HepG2 (cell line): ENCODE data around the gene CST8. TPM values are rescaled to one million over a fixed set of nuclear protein-coding genes. Genes with fewer than 3 reads are reported as not detected.

Experiments used
- ATAC-seq: fragments of 200-7000 bp; cut with Tn5 transposase; 3 replicates; pipeline ENCODE4 v1.9.1; 2020; ENCODE audit warnings: mild to moderate bottlenecking, moderate library complexity
- BruUV-seq: library from RNA; stranded (reverse); fragments of 400-500 nt; replicated peaks from 2 replicates; lab custom pipeline; 2021; lab: Mats Ljungman, UMichigan
- CTCF ChIA-PET: fragments of 300-600 bp; formaldehyde crosslinking; extraction: SDS; loops from one replicate; lab custom pipeline; 2021; ENCODE audit warnings: low total read pairs, inconsistent platforms, low intra/inter-chr PET ratio; lab: Yijun Ruan, JAX
- POLR2A ChIA-PET: fragments of 350-600 bp; sonication (Branson Sonifier 250); formaldehyde crosslinking; loops from one replicate; lab custom pipeline; 2020; ENCODE audit warnings: antibody characterized with exemption, inconsistent platforms; lab: Yijun Ruan, JAX
- DNase-seq: peaks from one replicate; pipeline ENCODE4 v3.0.0-alpha.2; 2015; ENCODE audit warnings: low spot score
- FAIRE-seq: peaks from 3 replicates; lab custom pipeline; 2011; peaks lifted over from hg19 to GRCh38; lab: Jason Lieb, UNC
- H2AFZ ChIP-seq: one replicate; pipeline ENCODE4 v1.6.1; 2011; ENCODE audit warnings: low read length, inconsistent platforms
- H3K27ac ChIP-seq: fragments of 300-600 bp; 3 replicates; pipeline ENCODE4 v1.8.0; 2011; ENCODE audit warnings: mixed run types, mild to moderate bottlenecking, mixed read lengths, low read length, inconsistent platforms; ENCODE audit not compliant: insufficient read depth; ENCODE audit errors: extremely low read length
- H3K27me3 ChIP-seq, 2 experiments: fragments of 200-600 bp in 1 of 2; 2 replicates in 1 of 2; 3 replicates in 1 of 2; pipeline versions ENCODE4 v1.6.0 to v1.8.0; 2011; ENCODE audit warnings: low read length in 2 of 2, mild to moderate bottlenecking in 2 of 2, moderate library complexity in 2 of 2, inconsistent platforms in 1 of 2; ENCODE audit not compliant: insufficient read depth in 2 of 2, control insufficient read depth in 1 of 2
- H3K36me3 ChIP-seq, 2 experiments: fragments of 200-600 bp in 1 of 2; replicated peaks in 1 of 2; 2 replicates in 1 of 2; 3 replicates in 1 of 2; pipeline versions ENCODE4 v1.5.1 to v1.8.0; 2011; ENCODE audit warnings: low read length in 2 of 2, inconsistent platforms in 1 of 2; ENCODE audit not compliant: insufficient read depth in 2 of 2, control insufficient read depth in 1 of 2
- H3K4me1 ChIP-seq: 2 replicates; pipeline ENCODE4 v1.5.1; 2012; ENCODE audit warnings: low read length, inconsistent platforms; ENCODE audit not compliant: insufficient read depth
- H3K4me2 ChIP-seq: 2 replicates; pipeline ENCODE4 v1.6.0; 2011; ENCODE audit warnings: low read depth, low read length, inconsistent platforms
- H3K4me3 ChIP-seq, 3 experiments: fragments of 200-600 bp in 1 of 3; sonication (generic), shearing (Covaris generic) in 1 of 3; replicated peaks in 1 of 3; 2 replicates each; pipeline ENCODE4 v1.5.1; 2011 to 2016; ENCODE audit warnings: low read length in 3 of 3, inconsistent platforms in 2 of 3, low read depth in 2 of 3, mild to moderate bottlenecking in 2 of 3, control low read depth in 1 of 3, mixed read lengths in 1 of 3; ENCODE audit not compliant: insufficient read depth in 1 of 3
- H3K79me2 ChIP-seq: one replicate; pipeline ENCODE4 v1.6.1; 2011; ENCODE audit warnings: low read length, inconsistent platforms; ENCODE audit not compliant: insufficient read depth
- H3K9ac ChIP-seq: 2 replicates; pipeline ENCODE4 v1.6.0; 2011; ENCODE audit warnings: mild to moderate bottlenecking, low read depth, low read length, inconsistent platforms; ENCODE audit not compliant: insufficient read depth
- H3K9me3 ChIP-seq: 2 replicates; pipeline ENCODE4 v1.5.1; 2012; ENCODE audit warnings: mild to moderate bottlenecking, low read length
- H4K20me1 ChIP-seq: 2 replicates; pipeline ENCODE4 v1.6.0; 2011; ENCODE audit warnings: inconsistent platforms, mild to moderate bottlenecking, low read length, moderate library complexity; ENCODE audit not compliant: insufficient read depth
- IRF2 ChIP-seq: IDR thresholded peaks from 2 replicates; pipeline ENCODE4 v1.6.1; 2018; ENCODE audit warnings: missing genetic modification reagents, missing compliant biosample characterization
- PCBP2 ChIP-seq: fragments of 200-400 bp; formaldehyde crosslinking; optimal IDR thresholded peaks from 2 replicates; pipeline ENCODE3; 2018; ENCODE audit warnings: low read length, low read depth; ENCODE audit not compliant: poor library complexity, severe bottlenecking
- POGZ ChIP-seq: sonication (generic); formaldehyde crosslinking; IDR thresholded peaks from 2 replicates; pipeline ENCODE4 v1.4.0; 2020; ENCODE audit warnings: mild to moderate bottlenecking, missing genetic modification reagents
- RBM39 ChIP-seq: fragments of 200-400 bp; formaldehyde crosslinking; IDR thresholded peaks from one replicate; pipeline ENCODE4 v1.6.1; 2018; ENCODE audit warnings: antibody characterized with exemption, mild to moderate bottlenecking, low read depth, low read length; ENCODE audit not compliant: poor library complexity, severe bottlenecking
- SRY ChIP-seq: sonication (generic); formaldehyde crosslinking; IDR thresholded peaks from 2 replicates; pipeline ENCODE4 v1.8.0; 2022; ENCODE audit warnings: mild to moderate bottlenecking, missing genetic modification reagents
- ZNF10 ChIP-seq: sonication (generic); formaldehyde crosslinking; IDR thresholded peaks from 2 replicates; pipeline ENCODE4 v1.4.0; 2020; ENCODE audit warnings: mild to moderate bottlenecking, low read depth, missing genetic modification reagents, borderline replicate concordance
- ZNF484 ChIP-seq: sonication (generic); formaldehyde crosslinking; IDR thresholded peaks from 2 replicates; pipeline ENCODE4 v1.5.1; 2020; ENCODE audit warnings: mild to moderate bottlenecking, low read depth, missing genetic modification reagents, borderline replicate concordance
- ZNF605 ChIP-seq: sonication (generic); formaldehyde crosslinking; IDR thresholded peaks from 2 replicates; pipeline ENCODE4 v1.8.0; 2022; ENCODE audit warnings: mild to moderate bottlenecking, missing genetic modification reagents
- WGBS: methylation state at CpG from one replicate; pipeline ENCODE4 v1.1.6; 2017; ENCODE audit warnings: low lambda C conversion rate; 5-methylcytosine and 5-hydroxymethylcytosine counted together
- in situ Hi-C: cut with HindIII; loops from 2 replicates; pipeline ENCODE4 v1.10.0; 2017; ENCODE audit warnings: low pct_unique_long_range_greater_than_20kb; ENCODE audit not compliant: extremely low pct_ligation_motif_present
- intact Hi-C: fragments of 100-400 bp; cut with micrococcal nuclease; formaldehyde crosslinking; loops from one replicate; pipeline ENCODE4 v1.10.0; 2022; ENCODE audit not compliant: unreplicated experiment
- polyA plus RNA-seq, 8 experiments: library from polyadenylated mRNA; depleted of rRNA in 3 of 8; stranded (reverse) in 7 of 8; unstranded in 1 of 8; fragments of >200 nt; fragmentation: Illumina TruSeq in 4 of 8; extraction: Trizol in 4 of 8; gene quantifications; 2 replicates each; pipeline versions ENCODE4 v1.2.1 to v1.2.3, GENCODE V29; 2011 to 2016; ENCODE audit warnings: low read depth in 4 of 8, missing spikeins in 1 of 8, mixed read lengths in 1 of 8; ENCODE audit not compliant: insufficient read depth in 1 of 8
- total RNA-seq, 5 experiments: library from RNA; depleted of rRNA; stranded (reverse); fragments of >200 nt; fragmentation: Illumina TruSeq; extraction: Trizol; gene quantifications; 2 replicates each; pipeline ENCODE4 v1.2.3, GENCODE V29; 2016; ENCODE audit warnings: low read depth in 1 of 5
- TF ChIP-seq, protein P1 (sequence below): sonication (generic); formaldehyde crosslinking; IDR thresholded peaks from 2 replicates; pipeline ENCODE4 v1.5.1; 2020; ENCODE audit warnings: mild to moderate bottlenecking, moderate library complexity, missing genetic modification reagents
- TF ChIP-seq, protein P2 (sequence below): sonication (generic); formaldehyde crosslinking; IDR thresholded peaks from 2 replicates; pipeline ENCODE4 v1.4.0; 2020; ENCODE audit warnings: mild to moderate bottlenecking, low read depth, missing genetic modification reagents

CST8 gene
- total and polyA plus RNA-seq, 2 of the 13 experiments (the other 11 are each of a cell fraction or from before 2014, with no cell fraction given), result not detected

DNA sequence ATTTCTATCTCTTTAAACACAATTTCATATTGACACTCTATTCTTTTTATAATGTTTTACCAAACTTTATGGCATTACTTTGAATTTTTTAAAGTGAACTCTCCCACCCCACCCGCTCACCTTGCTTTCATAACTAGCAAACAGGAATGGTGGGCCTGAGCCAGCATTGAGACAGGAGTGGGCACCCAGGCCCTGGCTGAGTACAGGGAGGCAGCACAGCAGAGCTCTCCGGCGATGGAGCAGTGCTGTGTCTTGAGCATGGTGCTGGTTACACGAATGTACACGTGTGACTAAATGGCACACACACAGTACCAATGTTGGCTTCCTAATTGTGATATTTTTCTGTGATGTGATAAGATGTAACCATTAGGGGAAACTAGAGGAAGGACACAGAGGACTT is 42.8 kb upstream of the CST8 start:
- H3K27ac ChIP-seq, result no peak overlapping the region
- intact Hi-C loops, result no loop called here
- POLR2A ChIA-PET, result interaction anchor here (1.5 kb wide), 1 partner anchor 97 kb away, joined by 3 read pairs; the partner anchor contains the start of gene NXT1
- peaks cover 2 to 41% of the 10 kb centered on the region in 2 experiments; a peak in 3 of 5 replicates for H3K27me3 ChIP-seq
- in situ Hi-C loops, result no loop called here
- H3K4me3 ChIP-seq, result no peak overlapping the region
- CTCF ChIA-PET, result no interaction called here
- no peaks in the 10 kb centered on the region for H3K36me3 ChIP-seq
- no peak for FAIRE-seq
- no peaks in the 10 kb centered on the region for H3K9me3 ChIP-seq
- no peak overlapping the region for H3K4me2 ChIP-seq
- H3K4me1 ChIP-seq, result peaks cover 12% of the 10 kb centered on the region
- no peak overlapping the region for H2AFZ ChIP-seq
- no peaks in the 10 kb centered on the region for H3K79me2 ChIP-seq
- BruUV-seq, result no TSS peak
- no peak for DNase-seq
- no peak for ATAC-seq
- WGBS, result 48% methylated on average over 5 of the region's 5 CpGs
- H3K9ac ChIP-seq, result no peak overlapping the region
- H4K20me1 ChIP-seq, result no peaks in the 10 kb centered on the region
- TF ChIP-seq RBM39, result no peak
- TF ChIP-seq ZNF484 (CRISPR knock-in tag), result no peak
- no peak for TF ChIP-seq ZNF605
- TF ChIP-seq POGZ (CRISPR knock-in tag), result no peak
- TF ChIP-seq PCBP2, result no peak
- TF ChIP-seq IRF2 (CRISPR knock-in tag), result no peak
- TF ChIP-seq, protein P1, sequence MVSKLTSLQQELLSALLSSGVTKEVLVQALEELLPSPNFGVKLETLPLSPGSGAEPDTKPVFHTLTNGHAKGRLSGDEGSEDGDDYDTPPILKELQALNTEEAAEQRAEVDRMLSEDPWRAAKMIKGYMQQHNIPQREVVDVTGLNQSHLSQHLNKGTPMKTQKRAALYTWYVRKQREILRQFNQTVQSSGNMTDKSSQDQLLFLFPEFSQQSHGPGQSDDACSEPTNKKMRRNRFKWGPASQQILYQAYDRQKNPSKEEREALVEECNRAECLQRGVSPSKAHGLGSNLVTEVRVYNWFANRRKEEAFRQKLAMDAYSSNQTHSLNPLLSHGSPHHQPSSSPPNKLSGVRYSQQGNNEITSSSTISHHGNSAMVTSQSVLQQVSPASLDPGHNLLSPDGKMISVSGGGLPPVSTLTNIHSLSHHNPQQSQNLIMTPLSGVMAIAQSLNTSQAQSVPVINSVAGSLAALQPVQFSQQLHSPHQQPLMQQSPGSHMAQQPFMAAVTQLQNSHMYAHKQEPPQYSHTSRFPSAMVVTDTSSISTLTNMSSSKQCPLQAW (CRISPR knock-in tag), result no peak
- TF ChIP-seq, protein P2, sequence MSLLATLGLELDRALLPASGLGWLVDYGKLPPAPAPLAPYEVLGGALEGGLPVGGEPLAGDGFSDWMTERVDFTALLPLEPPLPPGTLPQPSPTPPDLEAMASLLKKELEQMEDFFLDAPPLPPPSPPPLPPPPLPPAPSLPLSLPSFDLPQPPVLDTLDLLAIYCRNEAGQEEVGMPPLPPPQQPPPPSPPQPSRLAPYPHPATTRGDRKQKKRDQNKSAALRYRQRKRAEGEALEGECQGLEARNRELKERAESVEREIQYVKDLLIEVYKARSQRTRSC (CRISPR knock-in tag), result no peak
- no peak for TF ChIP-seq SRY (CRISPR knock-in tag)
- TF ChIP-seq ZNF10, result no peak
